ENCODE results near the gene PSMC1. TPM values are rescaled to one million over a fixed set of nuclear protein-coding genes. Genes with fewer than 3 reads are reported as not detected.

The PSMC1 gene
- total RNA-seq, 1 donor from 2014 or later, result 84.5 TPM

GRCh38 chr14:90303473-90303872 lies 47.1 kb downstream of the PSMC1 start:
- TF ChIP-seq CTCF (IDR thresholded peaks at IDR 0.05; ENCODE audit: unreplicated experiment), result no peak
- Mint-ChIP-seq H3K4me1 (peaks cover 14% of the 10 kb centered on the region), H3K9me3 (no peaks in the 10 kb centered on the region), H3K27ac (peak overlapping the region; percentile 11), H3K36me3 (peaks cover 23% of the 10 kb centered on the region), H3K27me3 (ENCODE audit: low read depth) (no peaks in the 10 kb centered on the region), H3K4me3 (no peak overlapping the region)
- DNase-seq (ENCODE audit: low spot score in 2 of 2, unreplicated experiment in 2 of 2), result no peak

- H3K4me3 Mint-ChIP-seq, result no peak overlapping the region
- H3K4me1 Mint-ChIP-seq, result peaks cover 14% of the 10 kb centered on the region
- H3K36me3 Mint-ChIP-seq, result peaks cover 30% of the 10 kb centered on the region
- no peak overlapping the region for H3K27ac Mint-ChIP-seq
- no peak for TF ChIP-seq CTCF (IDR thresholded peaks at IDR 0.05; ENCODE audit: unreplicated experiment)
- no peaks in the 10 kb centered on the region for H3K27me3 Mint-ChIP-seq (ENCODE audit: low read depth)
- no peak for DNase-seq (ENCODE audit: low spot score in 2 of 2, unreplicated experiment in 2 of 2)
- H3K9me3 Mint-ChIP-seq, result no peaks in the 10 kb centered on the region
These were observed 48.1 kb downstream of the PSMC1 start for GRCh38 chr14:90304502-90304901.

GRCh38 chr14:90305176-90305601 lies 48.8 kb downstream of the PSMC1 start:
- H3K9me3 Mint-ChIP-seq, result no peaks in the 10 kb centered on the region
- H3K36me3 Mint-ChIP-seq, result peaks cover 34% of the 10 kb centered on the region
- no peak for DNase-seq (ENCODE audit: low spot score in 2 of 2, unreplicated experiment in 2 of 2)
- H3K27me3 Mint-ChIP-seq (ENCODE audit: low read depth), result no peaks in the 10 kb centered on the region
- H3K4me1 Mint-ChIP-seq, result peaks cover 14% of the 10 kb centered on the region
- H3K4me3 Mint-ChIP-seq, result no peak overlapping the region
- H3K27ac Mint-ChIP-seq, result no peak overlapping the region
- no peak for TF ChIP-seq CTCF (IDR thresholded peaks at IDR 0.05; ENCODE audit: unreplicated experiment)

- no peaks in the 10 kb centered on the region for H3K27me3 Mint-ChIP-seq (ENCODE audit: low read depth)
- no peaks in the 10 kb centered on the region for H3K4me1 Mint-ChIP-seq
- no peak overlapping the region for H3K27ac Mint-ChIP-seq
- no peak for DNase-seq (ENCODE audit: low spot score in 2 of 2, unreplicated experiment in 2 of 2)
- TF ChIP-seq CTCF (IDR thresholded peaks at IDR 0.05; ENCODE audit: unreplicated experiment), result no peak
- no peaks in the 10 kb centered on the region for H3K9me3 Mint-ChIP-seq
- peaks cover 40% of the 10 kb centered on the region for H3K36me3 Mint-ChIP-seq
- no peak overlapping the region for H3K4me3 Mint-ChIP-seq
These were observed 52.2 kb downstream of the PSMC1 start for GRCh38 chr14:90308561-90308960.

GRCh38 chr14:90317286-90317685 lies 60.9 kb downstream of the PSMC1 start:
- Mint-ChIP-seq H3K27me3 (ENCODE audit: low read depth) (no peaks in the 10 kb centered on the region), H3K36me3 (peaks cover 41% of the 10 kb centered on the region), H3K9me3 (peaks cover 17% of the 10 kb centered on the region), H3K27ac (no peak overlapping the region), H3K4me3 (no peak overlapping the region), H3K4me1 (no peaks in the 10 kb centered on the region)
- TF ChIP-seq CTCF (IDR thresholded peaks at IDR 0.05; ENCODE audit: unreplicated experiment), result no peak
- DNase-seq (ENCODE audit: low spot score in 2 of 2, unreplicated experiment in 2 of 2), result no peak

- no peaks in the 10 kb centered on the region for H3K4me1 Mint-ChIP-seq
- no peak for TF ChIP-seq CTCF (IDR thresholded peaks at IDR 0.05; ENCODE audit: unreplicated experiment)
- H3K36me3 Mint-ChIP-seq, result peaks cover 41% of the 10 kb centered on the region
- H3K27me3 Mint-ChIP-seq (ENCODE audit: low read depth), result no peaks in the 10 kb centered on the region
- no peak overlapping the region for H3K4me3 Mint-ChIP-seq
- peaks cover 17% of the 10 kb centered on the region for H3K9me3 Mint-ChIP-seq
- no peak overlapping the region for H3K27ac Mint-ChIP-seq
- no peak for DNase-seq (ENCODE audit: low spot score in 2 of 2, unreplicated experiment in 2 of 2)
These were observed 61.7 kb downstream of the PSMC1 start for GRCh38 chr14:90318016-90318415.

Measured in mesothelial cell of epicardium (in vitro differentiated cells).